GM21447 (cell line): Measurements from ENCODE around the gene CYP4V2.
"Not testable (repeated sequence)": the region's sequence is repeated elsewhere in the genome, so short reads cannot be mapped to it uniquely, and the experiment has no call there.

Experiments
- ATAC-seq: cut with Tn5 transposase; IDR thresholded peaks from one replicate; pipeline ENCODE4 v1.9.1; 2021; ENCODE audit not compliant: unreplicated experiment

Gene CYP4V2

GRCh38 chr4:186227744-186228513 lies 36.6 kb downstream of the CYP4V2 start:
- no peak for ATAC-seq

GRCh38 chr4:186228514-186228894 lies 37.1 kb downstream of the CYP4V2 start:
- no peak for ATAC-seq

DNA sequence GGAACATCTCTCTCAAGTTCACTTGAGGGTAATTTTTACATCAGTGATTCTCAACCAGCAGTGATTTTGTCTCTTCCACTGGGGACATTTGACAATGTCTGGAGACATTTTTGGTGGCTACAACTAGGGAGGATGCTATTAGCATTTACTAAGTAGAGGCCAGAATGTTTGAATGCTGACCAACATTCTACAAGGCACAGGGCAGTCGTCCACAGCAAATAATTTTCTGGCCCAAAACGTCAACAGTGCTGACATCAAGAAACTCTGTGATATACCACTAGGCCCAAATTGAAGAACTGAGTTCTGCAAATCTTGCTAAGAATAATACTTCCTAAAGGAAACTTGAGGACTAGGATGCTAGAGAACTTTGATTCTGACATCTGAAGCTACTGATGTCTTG lies 43.0 kb downstream of the CYP4V2 start:
- no peak for ATAC-seq

GRCh38 chr4:186236126-186236525 lies 44.8 kb downstream of the CYP4V2 start:
- no peak for ATAC-seq

DNA sequence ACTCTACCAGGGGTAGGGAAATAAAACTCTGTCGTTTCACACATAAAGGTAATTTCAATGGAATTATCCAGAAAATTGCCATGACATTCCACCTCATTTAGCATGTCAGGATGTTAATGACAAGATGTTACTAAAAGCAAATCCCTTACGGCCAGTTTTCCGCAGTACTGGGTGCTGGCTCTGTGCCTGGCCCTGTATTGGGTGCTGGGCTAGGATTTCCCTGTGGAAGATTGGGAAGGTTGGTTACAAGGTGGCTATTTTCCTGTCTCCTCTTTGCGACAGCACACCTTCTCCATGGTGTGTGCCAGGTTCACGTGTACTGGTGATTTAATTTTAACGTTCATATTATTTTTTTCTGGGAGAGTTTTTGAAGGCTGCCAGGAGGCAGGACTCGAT lies 49.1 kb downstream of the CYP4V2 start:
- ATAC-seq: no peak

GRCh38 chr4:186240848-186241491 lies 49.6 kb downstream of the CYP4V2 start:
- ATAC-seq: no peak

- ATAC-seq: no peak
These were observed 50.2 kb downstream of the CYP4V2 start for GRCh38 chr4:186241616-186242015.

- ATAC-seq: not testable (repeated sequence)
These were observed 50.7 kb downstream of the CYP4V2 start for GRCh38 chr4:186242031-186242430.

DNA sequence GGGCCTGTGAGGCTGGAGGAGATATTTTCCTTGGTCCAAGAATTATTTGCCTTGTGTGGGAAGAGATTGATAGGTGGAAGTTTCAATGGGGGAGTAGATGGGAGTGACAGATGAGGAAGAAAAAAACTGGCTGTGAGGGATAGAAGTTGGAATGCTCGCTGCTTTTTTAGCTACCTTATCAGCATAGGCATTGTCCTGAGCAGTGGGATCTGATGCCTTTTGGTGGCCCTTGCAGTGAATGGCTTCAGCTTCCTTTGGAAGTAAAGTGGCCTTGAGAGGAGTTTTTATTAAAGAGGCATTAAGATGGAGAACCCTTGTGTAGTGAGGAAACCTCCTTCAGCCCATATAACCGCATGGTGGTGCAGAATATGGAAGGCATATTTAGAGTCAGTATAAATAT lies 52.0 kb downstream of the CYP4V2 start:
- ATAC-seq: no peak

- no peak for ATAC-seq
These were observed 53.5 kb downstream of the CYP4V2 start for GRCh38 chr4:186244835-186245234.

GRCh38 chr4:186247062-186247752 lies 55.8 kb downstream of the CYP4V2 start:
- ATAC-seq: not testable (repeated sequence)

DNA sequence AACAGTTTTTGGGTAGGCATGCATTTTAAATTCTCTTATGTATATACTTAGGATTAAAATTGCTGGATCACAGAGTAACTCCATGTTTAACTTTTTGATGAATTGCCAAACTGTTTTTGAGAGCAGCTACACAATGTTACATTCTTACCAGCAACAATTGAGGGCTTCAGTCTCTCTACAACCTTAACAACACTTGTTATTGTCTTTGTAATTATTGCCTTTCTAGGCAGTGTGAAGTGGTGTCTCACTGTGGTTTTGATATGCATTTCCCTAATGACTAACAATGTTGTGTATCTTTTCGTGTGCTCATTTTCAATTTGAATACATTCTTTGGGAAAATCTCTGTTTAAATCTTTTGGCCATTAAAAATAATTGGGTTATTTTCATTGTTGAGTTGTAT lies 57.3 kb downstream of the CYP4V2 start:
- no peak for ATAC-seq

DNA sequence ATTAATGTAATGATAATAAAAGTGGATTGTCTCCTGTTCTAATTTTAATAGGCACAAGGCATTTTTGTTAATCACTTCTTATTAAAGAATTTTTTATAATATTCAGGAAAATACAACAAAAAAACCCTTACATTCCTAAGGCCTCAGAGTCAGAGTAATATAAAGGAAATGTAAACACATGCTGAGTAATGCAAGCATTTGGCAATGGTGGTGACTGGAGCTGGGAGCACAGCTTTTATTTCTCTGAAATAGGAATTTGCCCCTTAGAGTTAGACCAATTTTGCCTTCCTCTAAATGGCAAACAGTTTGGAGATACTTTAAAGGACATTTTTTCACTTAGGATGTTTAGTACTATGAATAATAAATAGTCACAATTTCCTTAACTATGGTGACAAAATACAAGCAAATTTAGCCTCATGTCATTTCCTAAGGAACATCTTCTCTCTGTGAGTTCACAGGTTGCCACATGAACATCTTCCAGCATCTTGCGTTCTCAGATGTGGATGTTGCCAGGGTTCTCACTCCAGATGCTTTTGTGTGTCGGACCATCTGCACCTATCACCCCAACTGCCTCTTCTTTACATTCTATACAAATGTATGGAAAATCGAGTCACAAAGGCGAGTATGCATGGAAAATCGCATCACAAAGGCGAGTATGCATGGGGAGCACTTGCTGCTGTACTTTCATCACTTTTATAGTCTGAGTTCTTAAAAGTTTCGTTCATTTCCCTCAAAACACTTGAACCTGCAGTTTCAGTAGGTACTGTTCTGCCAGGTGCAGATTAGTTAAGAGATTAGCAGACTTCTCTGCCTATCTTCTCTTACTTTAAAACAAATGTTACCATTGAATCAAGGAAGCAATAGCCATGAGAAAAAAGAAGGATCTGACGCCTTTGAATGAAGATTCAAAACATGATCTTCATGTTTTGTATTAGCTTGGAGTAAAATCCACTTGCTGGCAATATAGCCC lies 58.7 kb downstream of the CYP4V2 start:
- ATAC-seq: no peak

DNA sequence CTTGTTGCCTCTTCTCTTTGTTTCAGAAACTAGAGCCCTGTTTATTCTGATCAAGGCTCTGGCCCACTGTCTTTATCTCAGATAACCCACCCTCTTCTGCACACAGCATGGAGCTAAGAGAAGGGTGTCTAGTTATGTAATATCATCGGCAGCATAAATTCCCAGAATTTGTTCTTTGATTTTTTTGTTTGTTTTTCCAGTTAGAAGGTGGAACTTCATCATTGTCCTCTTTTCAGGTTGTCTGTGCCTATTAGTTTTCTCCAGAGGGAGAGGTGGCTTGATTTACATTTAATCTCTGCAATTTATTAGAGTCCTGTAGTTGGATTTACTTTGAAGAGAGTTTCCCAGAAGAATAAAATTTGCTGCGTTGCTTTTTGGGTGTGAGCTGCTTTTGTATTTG lies 59.4 kb downstream of the CYP4V2 start:
- ATAC-seq: no peak

DNA sequence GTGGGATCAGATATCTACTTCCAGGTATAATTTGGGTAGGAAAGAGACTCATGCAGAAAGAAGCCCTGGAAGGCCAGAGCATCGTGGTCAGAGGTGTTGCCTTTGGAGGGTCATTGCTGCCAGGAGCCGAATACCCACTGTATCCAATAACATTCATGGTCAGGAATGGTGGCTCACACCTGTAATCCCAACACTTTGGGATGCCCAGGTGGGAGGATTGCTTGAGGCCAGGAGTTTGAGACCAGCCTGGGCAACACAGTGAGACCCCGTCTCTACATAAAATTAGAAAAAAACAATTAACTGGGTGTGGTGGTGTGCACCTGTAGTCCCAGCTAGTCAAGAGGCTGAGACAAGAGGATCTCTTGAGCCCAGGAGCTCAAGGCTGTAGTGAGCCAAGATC lies 63.8 kb downstream of the CYP4V2 start:
- no peak for ATAC-seq

DNA sequence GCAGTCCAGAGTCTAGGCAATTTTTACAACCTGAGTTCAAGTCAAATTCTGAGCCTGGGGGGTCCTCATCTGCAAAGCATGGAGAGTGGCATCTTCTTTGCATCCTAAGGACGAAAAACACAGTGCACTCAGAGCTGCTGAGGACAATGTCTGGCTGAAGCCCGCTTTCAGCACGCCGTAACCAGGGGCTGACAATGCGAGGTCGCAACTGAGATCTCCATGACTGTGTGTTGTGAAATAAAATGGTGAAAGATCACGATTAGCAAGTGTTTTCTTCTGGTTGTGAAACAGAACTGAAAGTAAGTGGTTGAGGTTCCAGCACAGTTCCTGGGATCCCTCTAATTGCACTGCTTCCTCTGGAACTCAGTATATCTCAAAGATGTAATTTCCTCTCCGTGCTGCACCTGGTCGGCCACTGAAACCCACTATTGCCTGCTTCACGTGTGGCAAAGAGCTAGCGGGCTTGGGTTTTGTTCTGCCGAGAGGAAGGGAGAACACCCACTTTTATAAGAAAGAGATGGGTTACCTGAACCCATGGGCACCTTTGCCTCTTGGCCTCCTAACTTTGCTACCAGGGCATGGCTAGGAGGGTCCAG lies 66.9 kb downstream of the CYP4V2 start:
- ATAC-seq: no peak

DNA sequence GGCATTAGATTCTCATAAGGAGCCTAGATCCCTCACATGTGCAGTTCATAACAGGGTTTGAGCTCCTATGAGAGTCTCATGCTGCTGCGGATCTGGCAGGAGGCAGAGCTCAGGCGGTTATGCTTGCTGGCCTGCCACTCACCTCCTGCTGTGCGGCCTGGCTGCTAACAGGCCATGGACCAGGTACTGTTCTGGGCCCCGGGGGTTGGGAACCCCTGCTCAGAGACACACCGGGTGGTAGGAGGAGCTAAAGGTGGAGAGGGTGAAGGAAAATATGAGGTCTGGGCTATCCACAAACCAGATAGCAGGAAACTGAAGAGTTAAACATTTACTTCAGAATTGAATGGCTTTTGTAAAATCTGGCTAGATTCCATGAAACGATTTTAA lies 68.7 kb downstream of the CYP4V2 start:
- ATAC-seq: no peak
